ENCODE measurements around the gene RHOXF1.

DNA sequence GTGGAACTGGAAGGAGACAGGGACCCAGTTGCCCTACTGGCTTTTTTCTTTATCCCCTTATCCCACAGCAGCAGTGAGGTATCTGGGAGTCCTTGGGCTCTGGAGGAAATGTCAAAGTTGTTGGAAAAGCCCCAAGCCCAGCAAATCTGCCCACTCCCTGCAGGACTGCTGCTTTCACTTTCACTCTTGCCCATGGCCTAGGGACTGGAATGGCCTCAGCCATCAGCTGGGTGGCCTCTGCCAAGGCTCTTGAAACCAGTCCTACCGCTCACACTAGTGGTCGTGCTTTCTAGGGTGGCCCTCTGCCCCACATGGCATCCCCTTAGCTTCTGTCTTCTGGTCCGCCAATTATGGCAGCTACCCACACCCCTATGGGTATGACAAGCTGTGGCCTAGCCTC, 9.7 kb upstream of the RHOXF1 start:
- TF ChIP-seq, protein P1, sequence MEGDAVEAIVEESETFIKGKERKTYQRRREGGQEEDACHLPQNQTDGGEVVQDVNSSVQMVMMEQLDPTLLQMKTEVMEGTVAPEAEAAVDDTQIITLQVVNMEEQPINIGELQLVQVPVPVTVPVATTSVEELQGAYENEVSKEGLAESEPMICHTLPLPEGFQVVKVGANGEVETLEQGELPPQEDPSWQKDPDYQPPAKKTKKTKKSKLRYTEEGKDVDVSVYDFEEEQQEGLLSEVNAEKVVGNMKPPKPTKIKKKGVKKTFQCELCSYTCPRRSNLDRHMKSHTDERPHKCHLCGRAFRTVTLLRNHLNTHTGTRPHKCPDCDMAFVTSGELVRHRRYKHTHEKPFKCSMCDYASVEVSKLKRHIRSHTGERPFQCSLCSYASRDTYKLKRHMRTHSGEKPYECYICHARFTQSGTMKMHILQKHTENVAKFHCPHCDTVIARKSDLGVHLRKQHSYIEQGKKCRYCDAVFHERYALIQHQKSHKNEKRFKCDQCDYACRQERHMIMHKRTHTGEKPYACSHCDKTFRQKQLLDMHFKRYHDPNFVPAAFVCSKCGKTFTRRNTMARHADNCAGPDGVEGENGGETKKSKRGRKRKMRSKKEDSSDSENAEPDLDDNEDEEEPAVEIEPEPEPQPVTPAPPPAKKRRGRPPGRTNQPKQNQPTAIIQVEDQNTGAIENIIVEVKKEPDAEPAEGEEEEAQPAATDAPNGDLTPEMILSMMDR (IDR thresholded peaks at IDR 0.05): no peak
- no peak for TF ChIP-seq EZH2 (IDR thresholded peaks at IDR 0.05; ENCODE audit: borderline replicate concordance, insufficient read depth, low read depth, low read length, poor library complexity, severe bottlenecking)
